ENCODE measurements around the gene NDUFC2. TPM values are rescaled to one million over a fixed set of nuclear protein-coding genes. Genes with fewer than 3 reads are reported as not detected.
"Not testable (repeated sequence)": the region's sequence is repeated elsewhere in the genome, so short reads cannot be mapped to it uniquely, and the experiment has no call there.

NDUFC2 gene
- total RNA-seq, 1 donor from 2014 or later, result 98.5 TPM

DNA sequence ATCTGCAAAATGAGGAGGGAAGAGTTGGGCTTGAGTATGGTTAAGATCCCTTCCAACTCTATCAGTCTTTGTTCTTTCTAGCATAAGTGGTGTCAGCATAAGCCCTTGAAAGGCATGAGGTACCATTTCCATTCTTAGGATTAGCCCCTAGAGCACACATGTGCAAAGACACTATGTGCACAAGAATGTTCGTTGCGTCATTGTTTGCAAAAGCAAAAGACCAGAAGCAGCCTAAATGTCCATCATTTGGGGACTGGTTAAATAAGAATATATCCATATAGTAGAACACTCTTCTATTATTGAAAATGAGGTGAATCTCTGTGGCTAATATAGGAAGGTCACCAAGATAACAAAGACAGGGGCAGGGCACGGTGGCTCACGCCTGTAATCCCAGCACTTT, 46.6 kb downstream of the NDUFC2 start:
- H3K4me3 ChIP-seq (ENCODE audit: low read depth, low read length), result no peak overlapping the region
- DNase-seq (ENCODE audit: low read depth), result no peak
- no peaks in the 10 kb centered on the region for H3K36me3 ChIP-seq (ENCODE audit: control insufficient read depth, insufficient read depth, low read length)
- H3K27me3 ChIP-seq (ENCODE audit: control insufficient read depth, insufficient read depth, low read length), result no peaks in the 10 kb centered on the region
- TF ChIP-seq, protein P1, sequence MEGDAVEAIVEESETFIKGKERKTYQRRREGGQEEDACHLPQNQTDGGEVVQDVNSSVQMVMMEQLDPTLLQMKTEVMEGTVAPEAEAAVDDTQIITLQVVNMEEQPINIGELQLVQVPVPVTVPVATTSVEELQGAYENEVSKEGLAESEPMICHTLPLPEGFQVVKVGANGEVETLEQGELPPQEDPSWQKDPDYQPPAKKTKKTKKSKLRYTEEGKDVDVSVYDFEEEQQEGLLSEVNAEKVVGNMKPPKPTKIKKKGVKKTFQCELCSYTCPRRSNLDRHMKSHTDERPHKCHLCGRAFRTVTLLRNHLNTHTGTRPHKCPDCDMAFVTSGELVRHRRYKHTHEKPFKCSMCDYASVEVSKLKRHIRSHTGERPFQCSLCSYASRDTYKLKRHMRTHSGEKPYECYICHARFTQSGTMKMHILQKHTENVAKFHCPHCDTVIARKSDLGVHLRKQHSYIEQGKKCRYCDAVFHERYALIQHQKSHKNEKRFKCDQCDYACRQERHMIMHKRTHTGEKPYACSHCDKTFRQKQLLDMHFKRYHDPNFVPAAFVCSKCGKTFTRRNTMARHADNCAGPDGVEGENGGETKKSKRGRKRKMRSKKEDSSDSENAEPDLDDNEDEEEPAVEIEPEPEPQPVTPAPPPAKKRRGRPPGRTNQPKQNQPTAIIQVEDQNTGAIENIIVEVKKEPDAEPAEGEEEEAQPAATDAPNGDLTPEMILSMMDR (IDR thresholded peaks at IDR 0.05; ENCODE audit: insufficient read depth, low read length, poor library complexity, severe bottlenecking), result no peak

DNA sequence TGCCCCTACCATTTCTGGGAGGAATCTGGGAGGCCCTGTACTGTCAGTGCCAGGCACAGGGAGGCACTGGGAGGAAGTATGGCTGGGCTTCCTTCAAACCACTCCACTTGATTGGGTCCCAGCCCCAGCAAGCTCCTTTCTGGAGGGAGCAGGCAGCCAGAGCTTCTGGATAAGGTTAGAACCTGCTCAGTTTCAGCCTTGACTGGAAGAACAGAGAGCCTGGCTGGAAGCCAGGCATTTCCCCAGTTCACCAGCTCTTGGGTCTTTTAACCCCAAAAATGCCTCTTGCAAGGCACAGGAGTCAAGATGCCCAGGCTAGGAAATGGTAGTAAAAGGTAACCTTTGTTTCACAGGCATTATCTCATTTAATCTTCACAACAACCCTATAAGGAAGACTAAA, 47.6 kb downstream of the NDUFC2 start:
- no peak for DNase-seq (ENCODE audit: low read depth)
- TF ChIP-seq, protein P1 (IDR thresholded peaks at IDR 0.05; ENCODE audit: insufficient read depth, low read length, poor library complexity, severe bottlenecking), result no peak
- Histone ChIP-seq H3K36me3 (ENCODE audit: control insufficient read depth, insufficient read depth, low read length) (no peaks in the 10 kb centered on the region), H3K27me3 (ENCODE audit: control insufficient read depth, insufficient read depth, low read length) (no peaks in the 10 kb centered on the region), H3K4me3 (ENCODE audit: low read depth, low read length) (no peak overlapping the region)

DNA sequence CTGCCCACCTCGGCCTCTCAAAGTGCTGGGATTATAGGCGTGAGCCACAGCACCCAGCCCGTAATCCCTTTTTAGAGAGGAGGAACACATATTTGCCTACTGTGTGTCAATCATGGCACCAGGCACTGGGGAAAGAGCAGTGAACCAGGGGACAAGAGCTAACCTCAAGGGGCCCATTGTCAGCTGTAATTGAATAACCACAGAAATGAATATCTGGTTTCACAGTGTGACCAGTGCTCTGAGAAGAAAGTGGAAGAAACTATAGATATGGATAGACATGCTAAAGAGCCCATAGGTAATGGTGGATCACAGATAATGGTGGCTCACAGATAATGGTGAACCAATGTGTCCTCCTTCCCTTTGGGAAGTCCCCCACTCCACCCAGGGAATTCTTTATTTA, 48.0 kb downstream of the NDUFC2 start:
- TF ChIP-seq, protein P1 (IDR thresholded peaks at IDR 0.05; ENCODE audit: insufficient read depth, low read length, poor library complexity, severe bottlenecking), result no peak
- no peaks in the 10 kb centered on the region for H3K36me3 ChIP-seq (ENCODE audit: control insufficient read depth, insufficient read depth, low read length)
- H3K27me3 ChIP-seq (ENCODE audit: control insufficient read depth, insufficient read depth, low read length), result no peaks in the 10 kb centered on the region
- H3K4me3 ChIP-seq (ENCODE audit: low read depth, low read length), result no peak overlapping the region
- DNase-seq (ENCODE audit: low read depth), result no peak

GRCh38 chr11:78030429-78031325, 49.0 kb downstream of the NDUFC2 start:
- Histone ChIP-seq H3K27me3 (ENCODE audit: control insufficient read depth, insufficient read depth, low read length) (no peaks in the 10 kb centered on the region), H3K36me3 (ENCODE audit: control insufficient read depth, insufficient read depth, low read length) (no peaks in the 10 kb centered on the region), H3K4me3 (ENCODE audit: low read depth, low read length) (no peak overlapping the region)
- TF ChIP-seq, protein P1 (IDR thresholded peaks at IDR 0.05; ENCODE audit: insufficient read depth, low read length, poor library complexity, severe bottlenecking), result no peak
- DNase-seq (ENCODE audit: low read depth), result no peak

GRCh38 chr11:78028423-78028822, 51.2 kb downstream of the NDUFC2 start:
- H3K36me3 ChIP-seq (ENCODE audit: control insufficient read depth, insufficient read depth, low read length); H3K27me3 ChIP-seq (ENCODE audit: control insufficient read depth, insufficient read depth, low read length); DNase-seq (ENCODE audit: low read depth); H3K4me3 ChIP-seq (ENCODE audit: low read depth, low read length): not testable (repeated sequence)

DNA sequence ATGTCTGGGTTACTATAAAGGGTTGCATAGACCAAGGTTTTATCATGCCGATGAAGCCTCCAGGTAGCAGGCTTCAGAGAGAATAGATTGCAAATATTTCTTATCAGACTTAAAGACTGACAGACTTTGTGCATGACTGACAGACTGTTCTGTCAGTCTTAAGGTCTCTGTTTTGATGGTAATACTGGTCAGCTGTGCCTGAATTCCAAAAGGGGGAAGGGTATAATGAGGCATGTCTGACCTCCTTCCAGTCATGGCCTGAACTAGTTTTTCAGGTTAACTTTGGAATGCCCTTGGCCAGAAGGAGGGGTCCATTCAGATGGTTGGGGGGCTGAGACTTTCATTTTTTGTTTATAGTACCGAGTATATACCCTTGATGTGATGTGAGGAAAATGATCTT, 51.9 kb downstream of the NDUFC2 start:
- DNase-seq (ENCODE audit: low read depth), result no peak
- Histone ChIP-seq H3K4me3 (ENCODE audit: low read depth, low read length) (no peak overlapping the region), H3K27me3 (ENCODE audit: control insufficient read depth, insufficient read depth, low read length) (no peaks in the 10 kb centered on the region), H3K36me3 (ENCODE audit: control insufficient read depth, insufficient read depth, low read length) (no peaks in the 10 kb centered on the region)
- TF ChIP-seq, protein P1 (IDR thresholded peaks at IDR 0.05; ENCODE audit: insufficient read depth, low read length, poor library complexity, severe bottlenecking), result no peak
